GM12865 (cell line): ENCODE results near the gene SDK2.

Experiments used
- DNase-seq: peaks from one replicate; pipeline ENCODE4 v3.0.0; 2010; ENCODE audit warnings: low read depth
- H3K4me3 ChIP-seq: 2 replicates; pipeline ENCODE4 v1.5.1; 2011; ENCODE audit warnings: mild to moderate bottlenecking, low read depth, low read length, control low read depth
- CTCF ChIP-seq: IDR thresholded peaks from 2 replicates; pipeline ENCODE4 v1.5.1; 2011; ENCODE audit warnings: low read length, control low read depth, low read depth, inconsistent platforms; ENCODE audit not compliant: insufficient read depth; ENCODE audit errors: missing control alignments

Gene SDK2

GRCh38 chr17:73652886-73653480 is 8.7 kb upstream of the SDK2 start:
- no peak for TF ChIP-seq CTCF
- H3K4me3 ChIP-seq: no peak overlapping the region
- no peak for DNase-seq

DNA sequence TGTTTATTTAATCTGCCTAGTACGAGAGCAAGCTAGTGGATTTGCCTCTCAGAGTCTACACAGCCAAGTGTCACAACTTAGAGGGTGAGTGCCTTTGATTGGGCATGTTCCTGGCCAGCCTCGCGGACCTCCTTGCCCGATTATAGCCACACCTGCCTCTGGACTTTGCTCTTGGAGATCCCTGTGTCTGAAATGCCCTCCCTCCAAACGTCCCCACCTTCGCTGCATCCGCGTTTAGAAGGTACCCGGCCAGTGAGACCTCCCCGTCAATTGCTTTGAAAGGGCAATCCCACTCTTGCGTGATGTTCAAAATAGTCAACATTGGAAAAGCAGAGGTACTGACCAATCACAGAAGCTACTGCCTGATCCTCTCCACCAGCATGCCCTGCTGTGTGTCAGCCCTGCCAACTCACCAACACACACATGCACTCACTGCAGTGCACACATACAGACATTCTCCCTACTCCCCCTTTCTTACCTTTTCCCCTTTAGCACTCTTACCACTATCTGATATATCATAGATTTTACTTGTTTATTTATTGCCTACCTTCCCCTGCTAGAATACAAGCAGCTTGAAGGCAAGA is 6.5 kb upstream of the SDK2 start:
- TF ChIP-seq CTCF: no peak
- DNase-seq: no peak
- H3K4me3 ChIP-seq: no peak overlapping the region

DNA sequence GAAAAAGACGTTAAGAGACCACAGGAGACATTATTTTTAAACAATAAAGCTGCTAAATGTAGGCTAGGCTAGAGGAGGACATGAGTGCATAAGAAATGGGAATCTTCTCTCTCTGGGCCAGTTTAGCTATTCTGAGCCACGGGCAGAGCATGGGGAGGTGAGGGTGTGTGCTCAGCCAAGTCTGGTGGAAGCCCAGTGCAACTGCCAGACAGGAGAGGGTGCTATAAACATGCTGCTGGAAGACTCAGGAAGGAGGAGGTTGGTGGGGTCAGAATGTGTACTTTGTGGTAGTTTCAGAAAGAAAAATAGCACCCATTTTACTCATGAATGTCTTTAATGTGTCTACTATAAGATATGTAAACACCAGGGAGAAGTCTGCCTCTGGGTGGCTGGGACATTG is 5.9 kb upstream of the SDK2 start:
- no peak for TF ChIP-seq CTCF
- DNase-seq: no peak
- H3K4me3 ChIP-seq: no peak overlapping the region

DNA sequence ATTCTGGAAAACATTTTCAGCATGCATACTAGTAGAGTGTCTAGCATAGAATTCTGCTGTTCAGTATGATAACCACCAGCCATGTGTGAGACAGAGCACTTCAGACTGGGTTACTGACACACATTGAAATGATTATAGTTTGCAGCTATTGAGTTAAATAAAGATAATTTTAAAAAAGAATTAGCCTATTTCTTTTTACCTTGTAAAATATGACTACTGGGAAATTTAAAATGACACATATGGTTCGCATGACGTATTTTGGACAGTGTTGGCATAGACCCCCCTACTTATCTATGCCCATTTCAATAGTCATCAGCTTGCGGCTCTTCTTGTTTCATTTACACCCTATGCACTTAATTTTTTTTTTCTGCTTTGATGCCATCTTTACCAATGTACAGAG is 4.7 kb upstream of the SDK2 start:
- no peak for TF ChIP-seq CTCF
- DNase-seq: no peak
- no peak overlapping the region for H3K4me3 ChIP-seq

DNA sequence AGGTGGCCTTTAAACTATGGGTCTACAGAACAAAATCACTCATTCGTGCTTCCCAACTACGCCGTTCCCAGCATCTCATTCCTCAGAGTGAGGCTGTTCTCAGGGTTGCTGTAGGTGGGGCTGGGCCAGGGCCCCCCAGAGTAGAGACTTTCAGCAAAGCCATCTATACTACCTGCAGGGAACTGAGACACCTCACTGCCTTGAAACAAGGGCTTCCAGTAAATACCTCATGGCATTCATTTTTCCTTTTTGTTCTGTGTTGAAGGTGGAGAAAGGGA is 4.2 kb upstream of the SDK2 start:
- TF ChIP-seq CTCF: no peak
- H3K4me3 ChIP-seq: no peak overlapping the region
- DNase-seq: no peak

DNA sequence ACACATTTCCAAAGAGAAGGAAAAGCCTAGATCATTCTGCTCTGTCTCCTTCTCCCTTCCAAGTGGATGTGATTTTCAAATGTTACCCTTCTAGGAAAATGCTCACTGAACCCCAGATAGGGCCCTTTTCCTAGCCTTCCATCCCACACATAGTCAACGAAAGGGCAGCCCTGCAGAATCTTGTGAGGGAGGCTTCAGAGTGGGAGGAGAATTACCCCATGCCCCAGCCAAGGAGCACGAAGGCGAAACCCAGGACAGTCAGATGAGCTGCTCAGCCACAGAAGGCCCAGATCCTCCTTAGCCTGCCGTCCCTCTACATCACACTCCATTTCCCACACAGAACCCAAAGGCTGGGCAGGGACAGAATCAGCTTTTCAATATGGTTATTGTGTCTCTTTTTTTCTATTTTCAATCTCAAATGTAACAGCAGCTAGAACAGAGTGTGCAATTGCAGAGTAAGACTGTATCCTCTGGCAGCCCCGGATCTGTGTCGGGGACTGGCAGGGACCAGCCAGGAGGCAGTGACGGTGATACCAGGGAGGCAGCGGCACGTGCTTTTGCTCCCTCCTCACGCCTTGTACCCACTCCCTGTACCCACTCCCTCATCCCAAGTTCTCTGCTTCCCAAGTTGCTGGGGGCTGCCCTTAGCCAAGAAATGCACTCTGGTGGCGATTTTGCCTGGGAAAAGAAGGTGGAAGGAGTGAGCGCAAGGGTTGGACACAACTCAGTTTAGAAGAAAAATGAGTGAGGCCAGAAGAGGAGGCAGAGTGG is 3.7 kb upstream of the SDK2 start:
- no peak for TF ChIP-seq CTCF
- DNase-seq: no peak
- H3K4me3 ChIP-seq: no peak overlapping the region

DNA sequence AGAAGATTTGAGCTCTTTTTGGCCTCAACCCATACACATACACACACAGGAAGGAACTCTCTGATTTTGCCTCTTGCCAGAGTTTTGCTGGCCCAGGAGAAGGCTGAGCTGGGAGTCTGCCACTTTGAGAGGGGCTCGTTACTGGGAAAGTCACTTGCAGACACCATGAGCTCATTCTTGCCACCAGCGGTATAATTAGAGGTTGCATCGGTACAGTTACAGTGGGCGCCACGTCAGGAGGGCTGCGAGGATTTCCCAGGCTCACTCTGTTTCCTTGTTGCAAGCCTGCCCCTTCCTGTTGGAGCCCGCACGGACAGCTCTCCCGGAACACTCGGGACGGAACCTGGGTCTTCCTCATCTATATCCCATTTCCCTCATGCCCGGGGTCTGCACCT is 3.1 kb upstream of the SDK2 start:
- no peak overlapping the region for H3K4me3 ChIP-seq
- DNase-seq: no peak
- no peak for TF ChIP-seq CTCF
